ENCODE data around the gene RBP2. TPM values are rescaled to one million over a fixed set of nuclear protein-coding genes. Genes with fewer than 3 reads are reported as not detected.

Gene RBP2
- total RNA-seq, 1 donor from 2014 or later = not detected

DNA sequence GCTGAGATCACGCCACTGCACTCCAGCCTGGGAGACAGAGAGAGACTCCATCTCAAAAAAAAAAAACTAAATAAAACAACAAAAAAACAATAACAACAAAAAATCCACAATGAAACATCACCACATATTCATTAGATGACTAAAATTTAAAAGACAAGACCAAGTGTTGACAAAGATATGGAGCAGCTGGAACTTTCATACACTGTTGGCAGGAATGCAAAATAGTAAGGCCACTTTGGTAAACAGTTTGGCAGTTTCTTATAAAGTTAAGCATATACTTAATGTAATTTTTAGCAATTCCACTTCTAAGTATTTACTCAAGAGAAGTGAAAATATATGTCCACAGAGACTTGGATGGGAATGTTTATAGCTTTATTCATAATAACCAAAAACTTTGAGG is 43.2 kb downstream of the RBP2 start:
- no peak for DNase-seq (ENCODE audit: low read depth)
- Histone ChIP-seq H3K4me3 (ENCODE audit: low read depth, low read length) (no peak overlapping the region), H3K36me3 (ENCODE audit: control insufficient read depth, insufficient read depth, low read length) (no peaks in the 10 kb centered on the region), H3K27me3 (ENCODE audit: control insufficient read depth, insufficient read depth, low read length) (no peaks in the 10 kb centered on the region)
- FAIRE-seq = no peak
- no peak for TF ChIP-seq CTCF (IDR thresholded peaks at IDR 0.05; ENCODE audit: insufficient read depth, low read length, severe bottlenecking)

- no peak for TF ChIP-seq CTCF (IDR thresholded peaks at IDR 0.05; ENCODE audit: insufficient read depth, low read length, severe bottlenecking)
- Histone ChIP-seq H3K4me3 (ENCODE audit: low read depth, low read length) (no peak overlapping the region), H3K36me3 (ENCODE audit: control insufficient read depth, insufficient read depth, low read length) (no peaks in the 10 kb centered on the region), H3K27me3 (ENCODE audit: control insufficient read depth, insufficient read depth, low read length) (no peaks in the 10 kb centered on the region)
- no peak for DNase-seq (ENCODE audit: low read depth)
- FAIRE-seq = no peak
These were observed 45.8 kb downstream of the RBP2 start for GRCh38 chr3:139430493-139430892.

DNA sequence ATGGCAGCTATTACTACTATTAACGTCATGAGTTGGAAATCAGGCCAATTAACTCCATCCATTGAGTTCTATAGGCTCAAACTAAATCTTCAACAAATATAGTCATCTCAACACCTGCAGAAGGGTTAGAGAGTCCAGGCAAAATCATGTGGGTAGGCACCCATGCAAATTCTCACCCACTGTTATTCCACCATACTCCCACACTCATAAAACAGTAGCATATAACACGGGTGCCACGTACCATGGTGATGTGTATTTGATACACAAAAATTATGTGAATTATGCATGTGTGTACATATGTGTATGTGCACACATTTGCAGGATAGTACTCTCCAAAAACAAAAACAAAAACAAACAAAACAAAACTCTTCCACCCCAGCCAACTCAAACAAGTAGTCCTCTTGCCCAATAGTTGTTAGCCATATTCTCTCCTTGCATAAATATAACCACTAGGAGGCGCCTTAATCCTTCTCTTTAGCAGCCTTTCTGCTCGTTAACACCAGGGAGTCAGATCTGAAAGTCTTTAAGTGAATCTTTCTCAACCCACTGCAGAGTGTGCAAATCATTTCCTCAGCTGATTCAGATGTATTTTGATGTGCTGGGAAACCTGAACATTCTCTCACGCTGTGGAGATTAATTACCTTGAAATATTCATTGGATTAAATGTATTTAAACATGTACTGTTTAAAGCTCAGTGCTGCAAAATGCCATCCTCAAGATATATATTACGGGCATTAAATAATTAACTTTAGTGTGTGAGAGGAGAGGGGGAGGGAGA is 48.8 kb downstream of the RBP2 start:
- Histone ChIP-seq H3K27me3 (ENCODE audit: control insufficient read depth, insufficient read depth, low read length) (no peaks in the 10 kb centered on the region), H3K36me3 (ENCODE audit: control insufficient read depth, insufficient read depth, low read length) (no peaks in the 10 kb centered on the region), H3K4me3 (ENCODE audit: low read depth, low read length) (no peak overlapping the region)
- peak; percentile 69 for TF ChIP-seq CTCF (IDR thresholded peaks at IDR 0.05; ENCODE audit: insufficient read depth, low read length, severe bottlenecking)
- peak; percentile 79 for DNase-seq (ENCODE audit: low read depth)
- FAIRE-seq = no peak

- Histone ChIP-seq H3K4me3 (ENCODE audit: low read depth, low read length) (no peak overlapping the region), H3K36me3 (ENCODE audit: control insufficient read depth, insufficient read depth, low read length) (no peaks in the 10 kb centered on the region), H3K27me3 (ENCODE audit: control insufficient read depth, insufficient read depth, low read length) (no peaks in the 10 kb centered on the region)
- no peak for DNase-seq (ENCODE audit: low read depth)
- FAIRE-seq = no peak
- TF ChIP-seq CTCF (IDR thresholded peaks at IDR 0.05; ENCODE audit: insufficient read depth, low read length, severe bottlenecking) = no peak
These were observed 50.4 kb downstream of the RBP2 start for GRCh38 chr3:139425745-139426400.

DNA sequence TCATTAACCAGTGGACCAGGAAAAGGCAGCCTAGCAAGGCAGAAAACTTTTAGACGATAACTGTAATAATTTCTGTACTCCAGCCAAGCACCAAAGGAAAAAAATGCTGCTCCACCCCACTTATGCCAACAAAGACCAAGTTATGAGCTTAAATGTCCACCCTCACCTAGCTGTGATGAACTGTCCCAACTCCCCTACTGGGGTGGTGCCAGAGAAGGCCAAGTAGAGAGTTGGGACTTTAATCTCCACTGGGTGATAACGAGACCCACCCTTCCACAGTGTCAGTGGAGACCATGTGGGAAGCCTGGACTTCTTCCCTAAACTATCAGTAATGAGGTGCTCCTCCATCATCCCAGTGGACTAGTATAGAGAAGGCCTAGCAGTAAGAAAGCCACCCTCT is 53.1 kb downstream of the RBP2 start:
- TF ChIP-seq CTCF (IDR thresholded peaks at IDR 0.05; ENCODE audit: insufficient read depth, low read length, severe bottlenecking) = no peak
- Histone ChIP-seq H3K4me3 (ENCODE audit: low read depth, low read length) (no peak overlapping the region), H3K27me3 (ENCODE audit: control insufficient read depth, insufficient read depth, low read length) (no peaks in the 10 kb centered on the region), H3K36me3 (ENCODE audit: control insufficient read depth, insufficient read depth, low read length) (no peaks in the 10 kb centered on the region)
- FAIRE-seq = no peak
- no peak for DNase-seq (ENCODE audit: low read depth)
